Common myeloid progenitor, CD34-positive (primary cell): Measurements from ENCODE around the gene MAB21L2. TPM values are rescaled to one million over a fixed set of nuclear protein-coding genes. Genes with fewer than 3 reads are reported as not detected.
"Not testable (repeated sequence)": the region's sequence is repeated elsewhere in the genome, so short reads cannot be mapped to it uniquely, and the experiment has no call there.

Experiments used
- CTCF ChIA-PET: fragments of 350-600 bp; sonication (Branson Sonifier 250); formaldehyde crosslinking; loops from one replicate; lab custom pipeline; 2021; ENCODE audit warnings: antibody characterized with exemption; lab: Charles Lee
- POLR2A ChIA-PET: fragments of 350-600 bp; sonication (Branson Sonifier 250); formaldehyde crosslinking; loops from one replicate; lab custom pipeline; 2021; ENCODE audit warnings: antibody characterized with exemption; lab: Charles Lee
- DNase-seq, 3 donors: peaks; one replicate each; pipeline versions ENCODE4 v3.0.0 to v3.0.0-alpha.2; 2013
- H3K27ac ChIP-seq, 2 experiments: 1 replicate in 1 of 2; 2 replicates in 1 of 2; pipeline ENCODE4 v1.7.0; 2013; ENCODE audit warnings: inconsistent platforms in 2 of 2, low read length in 2 of 2, mild to moderate bottlenecking in 2 of 2, low read depth in 1 of 2, moderate library complexity in 1 of 2; ENCODE audit not compliant: severe bottlenecking in 2 of 2, insufficient read depth in 1 of 2, poor library complexity in 1 of 2
- H3K27me3 ChIP-seq, 5 experiments: replicated peaks in 2 of 5; 1 replicate in 3 of 5; 2 replicates in 2 of 5; pipeline versions ENCODE4 v1.6.1 to v1.7.0; 2013; ENCODE audit warnings: low read length in 4 of 5, mild to moderate bottlenecking in 2 of 5, moderate library complexity in 2 of 5, inconsistent platforms in 1 of 5; ENCODE audit not compliant: insufficient read depth in 5 of 5, control insufficient read depth in 4 of 5
- H3K36me3 ChIP-seq, 4 experiments: 1 replicate in 2 of 4; 2 replicates in 2 of 4; pipeline versions ENCODE4 v1.6.1 to v1.7.0; 2013; ENCODE audit warnings: low read length in 3 of 4, control low read depth in 1 of 4, mild to moderate bottlenecking in 1 of 4; ENCODE audit not compliant: control insufficient read depth in 4 of 4, insufficient read depth in 4 of 4
- H3K4me1 ChIP-seq, 4 experiments: 1 replicate in 3 of 4; 2 replicates in 1 of 4; pipeline versions ENCODE4 v1.6.1 to v1.7.1; 2013; ENCODE audit warnings: low read length in 3 of 4, mild to moderate bottlenecking in 3 of 4, control low read depth in 1 of 4, inconsistent platforms in 1 of 4, moderate library complexity in 1 of 4; ENCODE audit not compliant: control insufficient read depth in 4 of 4, insufficient read depth in 4 of 4; ENCODE audit errors: control extremely low read depth in 1 of 4
- H3K4me3 ChIP-seq, 7 experiments: 1 replicate in 4 of 7; 2 replicates in 3 of 7; pipeline versions ENCODE4 v1.5.1 to v1.7.0; 2013; ENCODE audit warnings: mild to moderate bottlenecking in 7 of 7, low read length in 6 of 7, moderate library complexity in 6 of 7, inconsistent platforms in 2 of 7, low read depth in 2 of 7, control low read depth in 1 of 7; ENCODE audit not compliant: insufficient read depth in 4 of 7, control insufficient read depth in 1 of 7; ENCODE audit errors: extremely low read depth in 1 of 7
- H3K9me3 ChIP-seq, 5 experiments: 1 replicate in 4 of 5; 2 replicates in 1 of 5; pipeline versions ENCODE4 v1.6.1 to v1.7.1; 2013; ENCODE audit warnings: low read length in 4 of 5, mild to moderate bottlenecking in 2 of 5, inconsistent platforms in 1 of 5, low read depth in 1 of 5, moderate library complexity in 1 of 5; ENCODE audit not compliant: control insufficient read depth in 4 of 5, insufficient read depth in 2 of 5; ENCODE audit errors: control extremely low read depth in 1 of 5
- WGBS: methylation state at CpG from one replicate; pipeline ENCODE4 v1.1.5; 2013; ENCODE audit not compliant: insufficient coverage; 5-methylcytosine and 5-hydroxymethylcytosine counted together
- polyA plus RNA-seq: library from polyadenylated mRNA; unstranded; fragments of 120-200 nt; gene quantifications from one replicate; pipeline ENCODE4 v1.2.1, GENCODE V29; 2013

The MAB21L2 gene
- polyA plus RNA-seq, result 0.09 TPM

GRCh38 chr4:150582146-150582872, at the start of gene MAB21L2:
Gene MAB21L2, plus strand, starts transcription at chr4:150582151. Its CDS starts 879 bp downstream, at chr4:150583030.
- no peak within 1 kb of the TSS for H3K4me3 ChIP-seq
- no peaks in the 10 kb centered on the region for H3K27me3 ChIP-seq
- H3K27ac ChIP-seq, result no peak within 1 kb of the TSS
- WGBS, result 96% methylated on average over 17 of the region's 27 CpGs
- POLR2A ChIA-PET, result no interaction called here
- peaks cover 0 to 26% (median 15%) of the 10 kb centered on the region in 5 experiments for H3K9me3 ChIP-seq
- H3K4me1 ChIP-seq, result no peaks in the 10 kb centered on the region
- no peak for DNase-seq
- H3K36me3 ChIP-seq, result peaks cover 0 to 52% (median 28%) of the 10 kb centered on the region in 4 experiments
- CTCF ChIA-PET, result interaction anchor here (1.4 kb wide), 1 partner anchor 10 kb away, joined by 3 read pairs; no protein-coding TSS in a partner anchor

- Histone ChIP-seq H3K27ac (no peak overlapping the region), H3K9me3 (peaks cover 0 to 4% (median 0%) of the 10 kb centered on the region in 5 experiments), H3K27me3 (no peaks in the 10 kb centered on the region), H3K4me3 (no peak overlapping the region), H3K36me3 (peaks cover 0 to 14% (median 4%) of the 10 kb centered on the region in 4 experiments), H3K4me1 (no peaks in the 10 kb centered on the region)
- 30% methylated on average over 1 of the region's 3 CpGs for WGBS
- no peak for DNase-seq
- ChIA-PET POLR2A (no interaction called here), CTCF (interaction anchor here (1.0 kb wide), 1 partner anchor 9 kb away, joined by 4 read pairs; no protein-coding TSS in a partner anchor)
Measured at GRCh38 chr4:150533673-150534072, 48.3 kb upstream of the MAB21L2 start.

GRCh38 chr4:150534818-150535217, 47.1 kb upstream of the MAB21L2 start:
- no peak for DNase-seq
- H3K9me3 ChIP-seq, result peaks cover 0 to 4% (median 0%) of the 10 kb centered on the region in 5 experiments
- no peaks in the 10 kb centered on the region for H3K27me3 ChIP-seq
- POLR2A ChIA-PET, result no interaction called here
- peaks cover 0 to 10% (median 4%) of the 10 kb centered on the region in 4 experiments for H3K36me3 ChIP-seq
- H3K4me3 ChIP-seq, result no peak overlapping the region
- CTCF ChIA-PET, result no interaction called here
- H3K4me1 ChIP-seq, result no peaks in the 10 kb centered on the region
- no peak overlapping the region for H3K27ac ChIP-seq

GRCh38 chr4:150537911-150538310, 44.0 kb upstream of the MAB21L2 start:
- H3K9me3 ChIP-seq, H3K4me3 ChIP-seq, H3K4me1 ChIP-seq, DNase-seq, H3K36me3 ChIP-seq, H3K27ac ChIP-seq, H3K27me3 ChIP-seq, POLR2A ChIA-PET: not testable (repeated sequence)
- CTCF ChIA-PET, result interaction anchor here (1.4 kb wide), 1 partner anchor 20 kb away, joined by 3 read pairs; no protein-coding TSS in a partner anchor
- WGBS, result no CpG with 5 or more reads among the region's 3 CpGs

GRCh38 chr4:150540536-150540935, 41.4 kb upstream of the MAB21L2 start:
- CTCF ChIA-PET, result no interaction called here
- peaks cover 0 to 4% (median 0%) of the 10 kb centered on the region in 4 experiments for H3K36me3 ChIP-seq
- peak overlapping the region in 1 of 2 experiments; percentile 56 for H3K27ac ChIP-seq
- peaks cover 0 to 3% (median 0%) of the 10 kb centered on the region in 5 experiments for H3K9me3 ChIP-seq
- POLR2A ChIA-PET, result no interaction called here
- H3K4me1 ChIP-seq, result no peaks in the 10 kb centered on the region
- no peak for DNase-seq
- no peaks in the 10 kb centered on the region for H3K27me3 ChIP-seq
- H3K4me3 ChIP-seq, result no peak overlapping the region

- CTCF ChIA-PET, result no interaction called here
- 100% methylated on average over 1 of the region's 3 CpGs for WGBS
- POLR2A ChIA-PET, result no interaction called here
Measured at GRCh38 chr4:150540959-150541360, 41.0 kb upstream of the MAB21L2 start.

GRCh38 chr4:150541681-150542080, 40.3 kb upstream of the MAB21L2 start:
- ChIA-PET CTCF (interaction anchor here (0.7 to 1.2 kb wide), 2 partner anchors 14 to 16 kb away, joined by 3 to 4 read pairs; no protein-coding TSS in a partner anchor), POLR2A (no interaction called here)
- Histone ChIP-seq H3K4me3 (no peak overlapping the region), H3K9me3 (peaks cover 0 to 3% (median 0%) of the 10 kb centered on the region in 5 experiments), H3K36me3 (peaks cover 0 to 4% (median 0%) of the 10 kb centered on the region in 4 experiments), H3K4me1 (no peaks in the 10 kb centered on the region), H3K27me3 (no peaks in the 10 kb centered on the region), H3K27ac (peak overlapping the region in 1 of 2 experiments; percentile 37)
- no peak for DNase-seq
- WGBS, result 100% methylated on average over 1 of the region's 3 CpGs

More at GRCh38 chr4:150540959-150541360, 41.0 kb upstream of the MAB21L2 start:
- peaks cover 0 to 4% (median 0%) of the 10 kb centered on the region in 4 experiments for H3K36me3 ChIP-seq
- peaks cover 0 to 3% (median 0%) of the 10 kb centered on the region in 5 experiments for H3K9me3 ChIP-seq
- H3K27me3 ChIP-seq, result no peaks in the 10 kb centered on the region
- H3K27ac ChIP-seq, result peak overlapping the region in 1 of 2 experiments; percentile 56
- no peak overlapping the region for H3K4me3 ChIP-seq
- H3K4me1 ChIP-seq, result no peaks in the 10 kb centered on the region
- no peak for DNase-seq
